ENCODE data around the gene HCFC1.
A peak's percentile ranks its signal among the peaks of the same experiment; 100 is the strongest.

The HCFC1 gene

GRCh38 chrX:153925739-153926551 lies 45.7 kb downstream of the HCFC1 start, which contains the start of gene ARHGAP4:
Gene ARHGAP4 (minus strand): TSS chrX:153926264. CDS start chrX:153926202, 62 bp downstream.
- H3K4me3 ChIP-seq (ENCODE audit: insufficient read depth in 1 of 2, low read depth in 1 of 2, low read length in 2 of 2), result peak within 1 kb of the TSS in 1 of 2 experiments; percentile 84
- H3K27ac ChIP-seq (ENCODE audit: low read length, poor library complexity, severe bottlenecking), result peak within 1 kb of the TSS; percentile 89
- no peak within 1 kb of the TSS for H2AFZ ChIP-seq (ENCODE audit: low read depth, low read length)
- H2AK5ac ChIP-seq (ENCODE audit: low read length, severe bottlenecking), result peak within 1 kb of the TSS; percentile 69
- H3K27me3 ChIP-seq (ENCODE audit: control insufficient read depth in 1 of 2, insufficient read depth in 1 of 2, low read length in 2 of 2), result peaks cover 0 to 44% of the 10 kb centered on the region in 2 experiments
- peaks cover 18% of the 10 kb centered on the region in 2 experiments for H3K36me3 ChIP-seq (ENCODE audit: control insufficient read depth in 1 of 2, insufficient read depth in 2 of 2, low read depth in 1 of 2, low read length in 2 of 2)
- peak within 1 kb of the TSS; percentile 54 to 86 for H2BK12ac ChIP-seq (ENCODE audit: low read length in 2 of 2)
- peak within 1 kb of the TSS; percentile 96 for H4K8ac ChIP-seq (ENCODE audit: low read length)
- H2BK5ac ChIP-seq (ENCODE audit: low read depth, low read length, poor library complexity, severe bottlenecking), result peak within 1 kb of the TSS; percentile 19
- peak within 1 kb of the TSS; percentile 95 for H4K91ac ChIP-seq (ENCODE audit: low read length)
- peak within 1 kb of the TSS; percentile 80 for H2BK15ac ChIP-seq (ENCODE audit: low read depth, poor library complexity, severe bottlenecking)
- peak within 1 kb of the TSS; percentile 79 for H2BK120ac ChIP-seq (ENCODE audit: low read depth, low read length)
- H3K14ac ChIP-seq (ENCODE audit: low read length in 2 of 2), result peak within 1 kb of the TSS in 1 of 2 experiments; percentile 75
- H3K9ac ChIP-seq (ENCODE audit: low read length), result peak within 1 kb of the TSS; percentile 88
- H3K23ac ChIP-seq (ENCODE audit: low read length in 2 of 2), result no peak within 1 kb of the TSS
- peak within 1 kb of the TSS; percentile 91 to 97 for H3K18ac ChIP-seq (ENCODE audit: low read depth in 1 of 2, low read length in 2 of 2)
- peaks cover 2% of the 10 kb centered on the region for H3K79me1 ChIP-seq (replicated peaks; ENCODE audit: low read length, poor library complexity, severe bottlenecking)
- peaks cover 23% of the 10 kb centered on the region for H3K4me1 ChIP-seq (ENCODE audit: control insufficient read depth, insufficient read depth, low read depth, low read length)
- no peak for DNase-seq
- H3K9me3 ChIP-seq (ENCODE audit: control insufficient read depth, low read length), result no peaks in the 10 kb centered on the region
- peak within 1 kb of the TSS; percentile 63 for H3K4me2 ChIP-seq (ENCODE audit: low read length, poor library complexity, severe bottlenecking)
- peak within 1 kb of the TSS in 1 of 2 experiments; percentile 77 for H3K4ac ChIP-seq (ENCODE audit: low read depth in 1 of 2, low read length in 2 of 2)
- 21% methylated on average over 26 of the region's 59 CpGs for WGBS

GRCh38 chrX:153925387-153925738 lies 46.3 kb downstream of the HCFC1 start:
- Histone ChIP-seq H3K9ac (ENCODE audit: low read length) (no peak overlapping the region), H2BK120ac (ENCODE audit: low read depth, low read length) (no peak overlapping the region), H3K4me2 (ENCODE audit: low read length, poor library complexity, severe bottlenecking) (no peak overlapping the region), H3K36me3 (ENCODE audit: control insufficient read depth in 1 of 2, insufficient read depth in 2 of 2, low read depth in 1 of 2, low read length in 2 of 2) (peaks cover 12 to 13% of the 10 kb centered on the region in 2 experiments), H3K27me3 (ENCODE audit: control insufficient read depth in 1 of 2, insufficient read depth in 1 of 2, low read length in 2 of 2) (peaks cover 0 to 48% of the 10 kb centered on the region in 2 experiments), H3K9me3 (ENCODE audit: control insufficient read depth, low read length) (no peaks in the 10 kb centered on the region), H4K91ac (ENCODE audit: low read length) (no peak overlapping the region), H3K79me1 (replicated peaks; ENCODE audit: low read length, poor library complexity, severe bottlenecking) (no peaks in the 10 kb centered on the region), H3K14ac (ENCODE audit: low read length in 2 of 2) (no peak overlapping the region), H2BK12ac (ENCODE audit: low read length in 2 of 2) (no peak overlapping the region), H2BK5ac (ENCODE audit: low read depth, low read length, poor library complexity, severe bottlenecking) (no peak overlapping the region), H3K23ac (ENCODE audit: low read length in 2 of 2) (no peak overlapping the region), H2BK15ac (ENCODE audit: low read depth, poor library complexity, severe bottlenecking) (no peak overlapping the region), H3K18ac (ENCODE audit: low read depth in 1 of 2, low read length in 2 of 2) (no peak overlapping the region), H3K27ac (ENCODE audit: low read length, poor library complexity, severe bottlenecking) (no peak overlapping the region), H3K4me3 (ENCODE audit: insufficient read depth in 1 of 2, low read depth in 1 of 2, low read length in 2 of 2) (no peak overlapping the region), H4K8ac (ENCODE audit: low read length) (no peak overlapping the region), H2AFZ (ENCODE audit: low read depth, low read length) (no peak overlapping the region), H2AK5ac (ENCODE audit: low read length, severe bottlenecking) (no peak overlapping the region), H3K4me1 (ENCODE audit: control insufficient read depth, insufficient read depth, low read depth, low read length) (peaks cover 23% of the 10 kb centered on the region), H3K4ac (ENCODE audit: low read depth in 1 of 2, low read length in 2 of 2) (no peak overlapping the region)
- WGBS, result 93% methylated on average over 4 of the region's 4 CpGs
- DNase-seq, result no peak

DNA sequence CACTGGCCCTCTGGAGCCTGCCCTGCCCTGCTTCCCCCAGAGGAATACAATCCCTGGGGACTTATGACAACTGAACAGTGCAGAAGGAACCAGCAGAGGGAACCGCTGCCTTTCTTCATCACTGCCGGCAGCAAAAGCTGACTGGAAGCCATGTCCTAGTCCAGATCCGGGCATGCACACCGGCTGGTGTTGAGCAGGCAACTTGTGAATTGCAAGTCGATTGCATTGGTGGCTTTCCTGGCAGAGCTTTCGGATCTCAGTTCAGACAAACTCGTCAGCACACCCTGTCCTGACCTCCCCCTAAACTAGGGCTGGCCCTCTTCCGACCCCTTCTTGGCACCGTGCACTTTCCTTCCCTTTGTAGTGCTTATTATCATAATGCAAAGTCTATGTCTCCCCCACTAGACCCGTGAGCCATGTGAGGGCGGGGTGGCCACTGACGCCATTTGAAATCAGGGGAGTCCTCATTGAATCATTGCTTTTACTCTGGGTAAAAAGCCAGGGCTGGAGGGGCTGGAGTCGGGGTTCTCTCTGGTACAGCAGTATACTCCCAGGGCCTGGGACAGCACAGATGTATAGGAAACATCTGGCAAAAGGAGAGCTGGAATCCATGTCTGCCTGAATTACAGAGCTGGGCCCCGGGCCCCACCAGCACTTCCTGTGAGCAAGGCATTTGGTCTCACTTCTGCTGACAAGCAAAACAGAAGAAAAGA lies 47.3 kb downstream of the HCFC1 start:
- H2AFZ ChIP-seq (ENCODE audit: low read depth, low read length), result no peak overlapping the region
- H2BK120ac ChIP-seq (ENCODE audit: low read depth, low read length), result no peak overlapping the region
- H3K4me1 ChIP-seq (ENCODE audit: control insufficient read depth, insufficient read depth, low read depth, low read length), result peaks cover 21% of the 10 kb centered on the region
- H3K9ac ChIP-seq (ENCODE audit: low read length), result no peak overlapping the region
- H3K14ac ChIP-seq (ENCODE audit: low read length in 2 of 2), result no peak overlapping the region
- H3K4ac ChIP-seq (ENCODE audit: low read depth in 1 of 2, low read length in 2 of 2), result no peak overlapping the region
- no peak overlapping the region for H3K4me2 ChIP-seq (ENCODE audit: low read length, poor library complexity, severe bottlenecking)
- H4K8ac ChIP-seq (ENCODE audit: low read length), result peak overlapping the region; percentile 60
- H3K36me3 ChIP-seq (ENCODE audit: control insufficient read depth in 1 of 2, insufficient read depth in 2 of 2, low read depth in 1 of 2, low read length in 2 of 2), result peaks cover 1 to 3% of the 10 kb centered on the region in 2 experiments
- H3K9me3 ChIP-seq (ENCODE audit: control insufficient read depth, low read length), result no peaks in the 10 kb centered on the region
- no peak overlapping the region for H3K23ac ChIP-seq (ENCODE audit: low read length in 2 of 2)
- H3K18ac ChIP-seq (ENCODE audit: low read depth in 1 of 2, low read length in 2 of 2), result no peak overlapping the region
- H4K91ac ChIP-seq (ENCODE audit: low read length), result no peak overlapping the region
- no peak overlapping the region for H2AK5ac ChIP-seq (ENCODE audit: low read length, severe bottlenecking)
- H2BK15ac ChIP-seq (ENCODE audit: low read depth, poor library complexity, severe bottlenecking), result no peak overlapping the region
- peaks cover 0 to 56% of the 10 kb centered on the region in 2 experiments for H3K27me3 ChIP-seq (ENCODE audit: control insufficient read depth in 1 of 2, insufficient read depth in 1 of 2, low read length in 2 of 2)
- H3K4me3 ChIP-seq (ENCODE audit: insufficient read depth in 1 of 2, low read depth in 1 of 2, low read length in 2 of 2), result no peak overlapping the region
- whole genome bisulfite sequencing, result 69% methylated on average over 11 of the region's 14 CpGs
- no peak overlapping the region for H2BK12ac ChIP-seq (ENCODE audit: low read length in 2 of 2)
- peak; percentile 61 for DNase-seq
- no peaks in the 10 kb centered on the region for H3K79me1 ChIP-seq (replicated peaks; ENCODE audit: low read length, poor library complexity, severe bottlenecking)
- H2BK5ac ChIP-seq (ENCODE audit: low read depth, low read length, poor library complexity, severe bottlenecking), result no peak overlapping the region
- H3K27ac ChIP-seq (ENCODE audit: low read length, poor library complexity, severe bottlenecking), result no peak overlapping the region

Measured in mesenchymal stem cell (in vitro differentiated cells and primary cell).